ENCODE results near the gene DPYSL5. TPM values are rescaled to one million over a fixed set of nuclear protein-coding genes. Genes with fewer than 3 reads are reported as not detected.

The DPYSL5 gene
- total and polyA plus RNA-seq, 2 of the 8 experiments (the other 6 are each of a cell fraction or from before 2014, with no cell fraction given): 11.9 to 16.4 TPM

GRCh38 chr2:26849056-26849999, 1.4 kb downstream of the DPYSL5 start (continued):
- TF ChIP-seq BCL11A (IDR thresholded peaks at IDR 0.05; ENCODE audit: low read depth in 2 of 2, low read length in 2 of 2) (no peak), FOSL1 (IDR thresholded peaks at IDR 0.05; ENCODE audit: insufficient read depth, low read depth, low read length) (no peak), SIX5 (IDR thresholded peaks at IDR 0.05; ENCODE audit: low read depth, low read length) (no peak)
